Ovary (tissue), 9 donors: Measurements from ENCODE around the gene RPLP2. TPM values are rescaled to one million over a fixed set of nuclear protein-coding genes. Genes with fewer than 3 reads are reported as not detected.

Source experiments
- DNase-seq, 5 donors: peaks; one replicate each; pipeline ENCODE4 v3.0.0-alpha.2; 2019 to 2020
- H3K27ac ChIP-seq, 2 donors: fragments of 200-600 bp; one replicate each; pipeline versions ENCODE4 v1.5.1 to v1.8.0; 2019 to 2022
- H3K27me3 ChIP-seq: fragments of 200-600 bp; one replicate; pipeline ENCODE4 v1.8.0; 2022
- H3K36me3 ChIP-seq: fragments of 200-600 bp; sonication (generic); one replicate; pipeline ENCODE4 v1.5.1; 2019
- H3K4me1 ChIP-seq: one replicate; pipeline ENCODE4 v1.8.1; 2013; ENCODE audit warnings: mild to moderate bottlenecking, moderate library complexity; ENCODE audit not compliant: insufficient read depth
- H3K4me3 ChIP-seq: fragments of 200-600 bp; sonication (generic); one replicate; pipeline ENCODE4 v1.5.1; 2017
- H3K9me3 ChIP-seq, 2 donors: fragments of 200-600 bp in 1 of 2; sonication (generic) in 1 of 2; one replicate each; pipeline versions ENCODE4 v1.5.1 to v1.8.1; 2013 to 2019; ENCODE audit warnings: mild to moderate bottlenecking in 1 of 2, moderate library complexity in 1 of 2
- EP300 ChIP-seq: sonication (generic); formaldehyde crosslinking; IDR thresholded peaks from one replicate; pipeline ENCODE4 v1.6.1; 2017; ENCODE audit warnings: antibody characterized with exemption
- POLR2A ChIP-seq: fragments of 450-650 bp; IDR thresholded peaks from one replicate; pipeline ENCODE4 v1.6.1; 2017; ENCODE audit warnings: antibody characterized with exemption, mild to moderate bottlenecking, moderate library complexity
- WGBS, 3 donors: extraction: QIAGEN DNeasy Blood & Tissue Kit in 1 of 3; methylation state at CpG; one replicate each; pipeline versions ENCODE4 v1.1.5 to v1.1.7; 2013 to 2017; 5-methylcytosine and 5-hydroxymethylcytosine counted together
- intact Hi-C, 4 donors: fragments of 100-400 bp; cut with DNase I; formaldehyde crosslinking; loops; one replicate each; pipeline versions ENCODE4 v1.11.0 to v1.15.1; 2022 to 2023
- polyA plus RNA-seq, 2 donors: library from polyadenylated mRNA; stranded (reverse); fragments of 200-250 nt in 1 of 2; fragments of 350-450 nt in 1 of 2; fragmentation: Illumina TruSeq in 1 of 2; extraction: RNeasy Lipid Tissue Mini Kit (QIAGEN cat#74804) in 1 of 2; gene quantifications; one replicate each; pipeline ENCODE4 v1.2.3, GENCODE V29; 2013 to 2014
- total RNA-seq, 7 donors: library from RNA; depleted of rRNA in 2 of 7; stranded (reverse); fragments of >200 nt in 2 of 7; fragmentation: NEBNext Ultra II Directional in 3 of 7; extraction: Animal tissue kit (Norgen Biotek cat#: 25700) in 3 of 7; gene quantifications; one replicate each; pipeline versions ENCODE4 v1.1.0 to v1.2.4, GENCODE V29; 2016 to 2023
- TF ChIP-seq, protein P1 (sequence below), 3 donors: fragments of 450-650 bp in 2 of 3; fragments of 200-600 bp in 1 of 3; IDR thresholded peaks; one replicate each; pipeline versions ENCODE4 v1.5.1 to v1.8.0; 2016 to 2022; ENCODE audit warnings: antibody characterized with exemption in 3 of 3, mild to moderate bottlenecking in 1 of 3
- donor health status: DM: no; HTN: no; CAD: no; lungs with moderate emphysema.
- donor health status: DM: no; HTN: no; CAD: no.
- donor health status: Bipolar disorder and iron deficiency.
- donor health status: DM: yes; HTN: yes; CAD: no.
- donor health status: DM: no; HTN: no; CAD: no.
- donor health status: DM: yes; HTN: yes; CAD: no.

Gene RPLP2
- total and polyA plus RNA-seq, 9 donors = 237 to 4,238 (median 2,804) TPM

DNA sequence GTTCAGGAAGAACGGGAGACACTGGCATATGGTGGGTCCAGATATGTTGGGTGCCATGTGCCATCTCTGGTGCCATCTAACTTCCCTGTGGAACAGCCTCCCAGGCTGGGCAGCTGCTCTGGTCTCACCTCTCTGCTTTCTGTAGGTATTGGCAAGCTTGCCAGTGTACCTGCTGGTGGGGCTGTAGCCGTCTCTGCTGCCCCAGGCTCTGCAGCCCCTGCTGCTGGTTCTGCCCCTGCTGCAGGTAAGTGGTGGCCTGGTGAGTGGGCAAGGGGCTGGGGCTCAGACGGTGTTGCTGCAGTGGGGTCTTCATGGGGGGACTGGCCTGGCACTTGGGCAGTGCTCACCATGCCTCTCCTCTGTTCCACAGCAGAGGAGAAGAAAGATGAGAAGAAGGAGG lies 2.6 kb downstream of the RPLP2 start:
- H3K27ac ChIP-seq = no peak overlapping the region
- H3K4me3 ChIP-seq = no peak overlapping the region
- no peak for DNase-seq
- intact Hi-C loops = no loop called here
- TF ChIP-seq EP300 (no peak), POLR2A (no peak)
- TF ChIP-seq, protein P1, sequence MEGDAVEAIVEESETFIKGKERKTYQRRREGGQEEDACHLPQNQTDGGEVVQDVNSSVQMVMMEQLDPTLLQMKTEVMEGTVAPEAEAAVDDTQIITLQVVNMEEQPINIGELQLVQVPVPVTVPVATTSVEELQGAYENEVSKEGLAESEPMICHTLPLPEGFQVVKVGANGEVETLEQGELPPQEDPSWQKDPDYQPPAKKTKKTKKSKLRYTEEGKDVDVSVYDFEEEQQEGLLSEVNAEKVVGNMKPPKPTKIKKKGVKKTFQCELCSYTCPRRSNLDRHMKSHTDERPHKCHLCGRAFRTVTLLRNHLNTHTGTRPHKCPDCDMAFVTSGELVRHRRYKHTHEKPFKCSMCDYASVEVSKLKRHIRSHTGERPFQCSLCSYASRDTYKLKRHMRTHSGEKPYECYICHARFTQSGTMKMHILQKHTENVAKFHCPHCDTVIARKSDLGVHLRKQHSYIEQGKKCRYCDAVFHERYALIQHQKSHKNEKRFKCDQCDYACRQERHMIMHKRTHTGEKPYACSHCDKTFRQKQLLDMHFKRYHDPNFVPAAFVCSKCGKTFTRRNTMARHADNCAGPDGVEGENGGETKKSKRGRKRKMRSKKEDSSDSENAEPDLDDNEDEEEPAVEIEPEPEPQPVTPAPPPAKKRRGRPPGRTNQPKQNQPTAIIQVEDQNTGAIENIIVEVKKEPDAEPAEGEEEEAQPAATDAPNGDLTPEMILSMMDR (IDR thresholded peaks at IDR 0.05) = no peak
- peaks cover 10% of the 10 kb centered on the region for H3K4me1 ChIP-seq
- WGBS, 3 donors = 68 to 86% (median 79%) methylated on average over 3 of the region's 3 CpGs
- no peaks in the 10 kb centered on the region for H3K27me3 ChIP-seq
- H3K9me3 ChIP-seq = no peaks in the 10 kb centered on the region
- H3K36me3 ChIP-seq = no peaks in the 10 kb centered on the region

DNA sequence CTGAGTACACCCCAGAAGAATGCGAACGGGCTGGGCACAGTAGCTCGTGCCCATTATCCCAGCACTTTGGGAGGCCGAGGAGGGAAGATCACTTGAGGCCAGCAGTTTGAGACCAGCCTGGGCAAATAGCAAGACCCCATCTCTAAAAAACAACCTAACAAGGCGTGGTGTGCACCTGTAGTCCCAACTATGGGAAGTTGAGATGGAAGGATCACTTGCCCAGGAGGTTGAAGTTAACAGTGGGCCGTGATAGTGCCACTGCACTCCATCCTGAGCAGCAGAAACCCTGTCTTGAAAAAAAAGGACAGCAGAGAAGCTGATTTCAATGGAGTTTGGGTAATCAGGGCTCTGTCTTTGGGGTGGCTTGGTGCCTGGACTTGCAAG lies 3.3 kb downstream of the RPLP2 start:
- no peak overlapping the region for H3K4me3 ChIP-seq
- no peaks in the 10 kb centered on the region for H3K9me3 ChIP-seq
- WGBS, 3 donors = 77 to 85% (median 81%) methylated on average over 6 of the region's 6 CpGs
- TF ChIP-seq EP300 (no peak), POLR2A (no peak)
- TF ChIP-seq, protein P1 (IDR thresholded peaks at IDR 0.05) = no peak
- peaks cover 10% of the 10 kb centered on the region for H3K4me1 ChIP-seq
- H3K27me3 ChIP-seq = no peaks in the 10 kb centered on the region
- DNase-seq = no peak
- intact Hi-C loops = no loop called here
- H3K36me3 ChIP-seq = no peaks in the 10 kb centered on the region
- H3K27ac ChIP-seq = no peak overlapping the region

DNA sequence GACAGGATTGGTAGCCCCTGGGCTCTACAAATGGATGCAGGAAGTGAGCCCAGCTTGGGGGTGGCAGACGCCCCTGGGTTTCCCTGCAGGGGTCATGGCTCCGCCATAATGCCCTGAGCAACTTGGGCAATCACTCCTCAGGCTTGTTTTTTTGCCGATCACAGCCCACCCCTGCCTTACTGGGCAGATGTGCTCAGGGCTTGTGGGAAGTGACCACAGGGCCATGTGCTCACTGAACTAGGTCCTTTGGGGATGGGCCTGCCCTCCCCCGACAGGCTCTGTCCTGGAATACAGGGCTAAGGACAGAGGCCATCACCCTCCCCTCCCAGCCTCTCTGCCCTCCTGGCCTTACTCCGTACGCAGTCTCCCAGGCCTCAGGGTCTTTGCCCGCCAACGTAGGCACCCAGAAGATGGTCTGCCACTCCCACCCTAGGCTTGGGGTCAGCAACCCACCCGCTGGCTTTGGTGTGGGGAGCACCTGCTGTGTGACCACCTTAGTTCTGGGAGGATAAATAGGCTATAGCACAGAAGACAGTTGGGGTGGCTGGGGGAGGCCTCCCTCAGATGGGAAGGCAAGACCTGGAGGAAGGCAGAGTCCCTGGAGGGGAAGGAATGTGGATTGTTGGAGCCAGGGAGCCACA lies 3.8 kb downstream of the RPLP2 start:
- H3K9me3 ChIP-seq = no peaks in the 10 kb centered on the region
- intact Hi-C loops = no loop called here
- no peak for DNase-seq
- peaks cover 10% of the 10 kb centered on the region for H3K4me1 ChIP-seq
- TF ChIP-seq, protein P1 (IDR thresholded peaks at IDR 0.05) = no peak
- TF ChIP-seq EP300 = no peak
- no peak for TF ChIP-seq POLR2A
- H3K27me3 ChIP-seq = no peaks in the 10 kb centered on the region
- H3K27ac ChIP-seq = no peak overlapping the region
- WGBS, 3 donors = 68 to 73% (median 69%) methylated on average over 9 of the region's 9 CpGs
- no peak overlapping the region for H3K4me3 ChIP-seq
- no peaks in the 10 kb centered on the region for H3K36me3 ChIP-seq

DNA sequence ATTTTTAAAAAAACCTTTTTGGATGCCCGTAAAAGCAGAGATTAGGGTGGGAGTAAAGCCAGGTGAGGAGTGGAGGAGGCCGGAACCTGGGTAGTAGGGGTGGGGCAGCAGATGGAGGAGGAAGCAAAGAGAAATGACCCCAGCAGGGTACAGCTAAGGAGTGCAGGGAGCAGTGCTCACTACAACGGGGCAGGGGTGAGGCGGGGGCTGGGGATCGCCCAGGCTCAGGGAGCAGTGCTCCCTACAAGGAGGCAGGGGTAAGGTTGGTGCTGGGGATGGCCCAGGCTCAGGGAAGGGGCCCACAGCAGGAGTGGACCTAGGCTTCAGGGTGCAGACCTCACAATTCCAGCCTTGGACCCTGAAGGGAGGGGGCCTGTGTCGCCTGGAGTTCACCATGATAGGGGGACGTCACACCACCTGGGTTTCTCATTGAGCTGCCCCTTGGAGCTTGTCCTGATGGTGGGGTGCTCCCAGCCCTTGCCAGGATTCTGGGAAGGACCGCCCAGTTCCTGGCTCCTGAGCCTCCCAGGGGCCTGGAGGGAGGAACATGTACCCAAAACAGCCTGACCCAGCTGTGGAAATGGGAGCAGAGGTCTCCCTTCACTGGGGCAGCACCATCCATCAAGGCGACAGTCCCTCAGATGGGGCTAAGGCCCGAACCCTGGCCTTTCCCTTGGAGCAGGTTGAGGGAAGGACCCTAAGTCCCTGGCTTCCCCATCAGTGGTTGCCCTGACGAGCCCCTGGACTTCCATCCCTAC lies 6.1 kb downstream of the RPLP2 start:
- Histone ChIP-seq H3K9me3 (no peaks in the 10 kb centered on the region), H3K4me3 (no peak overlapping the region), H3K27me3 (no peaks in the 10 kb centered on the region), H3K27ac (no peak overlapping the region), H3K36me3 (no peaks in the 10 kb centered on the region), H3K4me1 (peaks cover 11% of the 10 kb centered on the region)
- 77 to 84% (median 84%) methylated on average over 11 of the region's 11 CpGs for WGBS, 3 donors
- TF ChIP-seq, protein P1 (IDR thresholded peaks at IDR 0.05) = no peak
- TF ChIP-seq EP300 (no peak), POLR2A (no peak)
- intact Hi-C loops = no loop called here
- DNase-seq = no peak
